Measurements from ENCODE around the gene MAPKAPK5. TPM values are rescaled to one million over a fixed set of nuclear protein-coding genes. Genes with fewer than 3 reads are reported as not detected.
"Not testable (repeated sequence)": the region's sequence is repeated elsewhere in the genome, so short reads cannot be mapped to it uniquely, and the experiment has no call there.

Gene MAPKAPK5
- total and polyA plus RNA-seq, 10 donors, result 12.7 to 56.4 (median 43.1) TPM

DNA sequence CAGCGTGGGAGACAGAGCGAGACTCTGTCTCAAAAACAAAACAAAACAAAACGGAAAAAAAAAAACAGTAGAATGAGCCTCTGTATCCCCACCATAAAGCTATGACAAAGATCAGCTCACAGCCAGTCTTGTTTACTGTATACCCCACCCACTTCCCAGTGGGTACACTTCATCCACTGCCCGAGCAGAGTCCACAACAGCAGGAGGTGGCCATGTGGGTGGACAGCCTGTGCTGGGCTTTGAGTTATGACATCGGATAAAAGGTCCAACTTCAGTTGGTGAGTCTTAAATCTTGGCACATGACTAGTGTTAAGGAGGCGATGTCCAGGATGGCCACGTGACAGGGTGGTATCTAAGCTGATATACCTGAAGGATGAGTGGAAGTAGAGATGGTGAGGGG, 34.8 kb upstream of the MAPKAPK5 start:
- Histone ChIP-seq H3K4me3 (no peak overlapping the region), H3K4me1 (no peaks in the 10 kb centered on the region), H3K27ac (no peak overlapping the region), H3K36me3 (peaks cover 0 to 100% (median 43%) of the 10 kb centered on the region in 6 donors), H3K9me3 (no peaks in the 10 kb centered on the region), H3K27me3 (replicated peaks in 1 of 7) (no peaks in the 10 kb centered on the region)
- TF ChIP-seq, protein P1, sequence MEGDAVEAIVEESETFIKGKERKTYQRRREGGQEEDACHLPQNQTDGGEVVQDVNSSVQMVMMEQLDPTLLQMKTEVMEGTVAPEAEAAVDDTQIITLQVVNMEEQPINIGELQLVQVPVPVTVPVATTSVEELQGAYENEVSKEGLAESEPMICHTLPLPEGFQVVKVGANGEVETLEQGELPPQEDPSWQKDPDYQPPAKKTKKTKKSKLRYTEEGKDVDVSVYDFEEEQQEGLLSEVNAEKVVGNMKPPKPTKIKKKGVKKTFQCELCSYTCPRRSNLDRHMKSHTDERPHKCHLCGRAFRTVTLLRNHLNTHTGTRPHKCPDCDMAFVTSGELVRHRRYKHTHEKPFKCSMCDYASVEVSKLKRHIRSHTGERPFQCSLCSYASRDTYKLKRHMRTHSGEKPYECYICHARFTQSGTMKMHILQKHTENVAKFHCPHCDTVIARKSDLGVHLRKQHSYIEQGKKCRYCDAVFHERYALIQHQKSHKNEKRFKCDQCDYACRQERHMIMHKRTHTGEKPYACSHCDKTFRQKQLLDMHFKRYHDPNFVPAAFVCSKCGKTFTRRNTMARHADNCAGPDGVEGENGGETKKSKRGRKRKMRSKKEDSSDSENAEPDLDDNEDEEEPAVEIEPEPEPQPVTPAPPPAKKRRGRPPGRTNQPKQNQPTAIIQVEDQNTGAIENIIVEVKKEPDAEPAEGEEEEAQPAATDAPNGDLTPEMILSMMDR (IDR thresholded peaks at IDR 0.05 in 8 of 11, conservative IDR thresholded peaks at IDR 0.05 in 3 of 11), result no peak
- TF ChIP-seq POLR2A (IDR thresholded peaks at IDR 0.05), result no peak
- no peak for TF ChIP-seq POLR2AphosphoS5 (IDR thresholded peaks at IDR 0.05)
- DNase-seq, result no peak
- intact Hi-C loops (cut with DNase I; ENCODE audit: low total_unique reads), result no loop called here
- 85 to 92% (median 91%) methylated on average over 7 of the region's 7 CpGs for WGBS, 5 donors

DNA sequence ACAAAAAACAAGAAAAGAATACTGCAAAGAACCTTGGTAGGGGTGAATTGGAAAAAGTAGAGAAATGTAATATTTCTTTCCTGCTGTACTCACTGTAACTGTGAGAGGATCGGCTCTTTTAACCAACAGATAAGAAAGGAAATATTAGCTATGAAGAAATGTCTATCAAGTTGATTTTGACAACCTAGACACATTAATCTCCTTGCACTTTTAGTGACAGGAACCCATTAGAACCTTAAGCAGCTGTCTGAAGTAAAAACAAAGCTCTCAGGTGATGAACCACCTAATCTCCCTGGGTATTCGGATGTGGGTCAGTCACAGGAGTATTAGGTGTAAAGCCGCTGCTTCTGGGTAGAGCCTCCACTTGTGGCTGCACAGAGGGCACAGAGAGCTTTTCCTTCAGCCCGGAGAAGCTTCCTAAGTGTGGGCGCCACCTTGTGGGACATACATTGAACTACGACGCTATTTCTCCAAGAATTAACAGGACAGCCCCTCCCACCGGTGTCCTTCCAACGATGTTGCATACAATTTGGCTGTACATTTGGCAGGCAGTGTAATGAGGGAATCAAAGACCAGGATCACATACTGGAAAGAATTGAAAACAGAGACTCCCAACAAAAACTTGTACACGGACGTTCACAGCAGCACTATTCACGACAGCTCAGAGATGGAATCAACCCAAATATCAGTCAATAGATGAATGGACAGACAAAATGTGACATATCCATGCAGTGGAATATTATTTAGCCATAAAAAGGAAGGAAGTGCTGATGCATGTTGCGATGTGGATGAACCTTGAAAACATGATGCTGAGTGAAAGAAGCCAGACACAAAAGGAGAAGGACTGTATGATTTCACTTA, 28.9 kb upstream of the MAPKAPK5 start:
- Histone ChIP-seq H3K27ac (peak overlapping the region in 1 of 8 donors; percentile 14), H3K27me3 (replicated peaks in 1 of 7) (no peaks in the 10 kb centered on the region), H3K36me3 (peaks cover 0 to 45% (median 23%) of the 10 kb centered on the region in 6 donors), H3K4me3 (no peak overlapping the region), H3K9me3 (no peaks in the 10 kb centered on the region), H3K4me1 (peaks cover 0 to 12% (median 9%) of the 10 kb centered on the region in 6 donors)
- TF ChIP-seq POLR2AphosphoS5 (IDR thresholded peaks at IDR 0.05), result peak in 1 of 3 donors; percentile 67
- TF ChIP-seq, protein P1 (IDR thresholded peaks at IDR 0.05 in 8 of 11, conservative IDR thresholded peaks at IDR 0.05 in 3 of 11), result peak; percentile 56 to 89 (median 79)
- no peak for TF ChIP-seq POLR2A (IDR thresholded peaks at IDR 0.05)
- peak; percentile 84 for DNase-seq
- 18 to 23% (median 19%) methylated on average over 13 of the region's 13 CpGs for WGBS, 5 donors
- intact Hi-C loops (cut with DNase I; ENCODE audit: low total_unique reads), result loop anchor here (5.0 kb wide), 1 partner anchor 61 kb away; no protein-coding TSS in a partner anchor

DNA sequence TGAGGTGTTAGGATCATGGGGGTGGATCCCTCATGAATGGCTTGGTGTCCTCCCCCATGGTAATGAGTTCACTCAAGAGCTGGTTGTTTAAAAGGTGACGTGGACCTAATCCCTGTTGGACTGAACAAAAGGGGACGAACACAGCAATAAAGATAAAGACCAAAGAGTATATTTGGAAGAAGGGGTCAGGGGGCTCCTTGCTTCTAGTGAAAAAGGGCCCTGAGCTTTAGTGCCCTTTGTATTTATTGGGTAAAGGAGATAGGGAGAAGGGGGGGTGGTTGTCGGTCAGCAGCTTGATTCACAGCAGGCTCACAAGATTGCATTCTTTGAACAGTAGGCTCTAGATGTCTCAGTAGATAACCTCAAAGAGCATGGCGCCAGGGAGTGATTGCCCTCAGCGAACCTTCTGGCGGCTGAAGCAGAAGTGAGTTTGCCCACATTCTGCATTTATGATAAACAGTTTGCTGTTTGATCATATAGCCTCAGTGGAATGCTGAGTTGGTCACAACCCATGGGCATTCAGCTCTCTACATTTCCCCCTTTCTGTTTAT, 25.9 kb upstream of the MAPKAPK5 start:
- no peaks in the 10 kb centered on the region for H3K9me3 ChIP-seq
- no peak for TF ChIP-seq POLR2AphosphoS5 (IDR thresholded peaks at IDR 0.05)
- TF ChIP-seq, protein P1 (IDR thresholded peaks at IDR 0.05 in 8 of 11, conservative IDR thresholded peaks at IDR 0.05 in 3 of 11), result no peak
- no peak for TF ChIP-seq POLR2A (IDR thresholded peaks at IDR 0.05)
- no peak overlapping the region for H3K27ac ChIP-seq
- no peak for DNase-seq
- WGBS, 5 donors, result 85 to 91% (median 87%) methylated on average over 6 of the region's 6 CpGs
- peaks cover 0 to 12% (median 9%) of the 10 kb centered on the region in 6 donors for H3K4me1 ChIP-seq
- intact Hi-C loops (cut with DNase I; ENCODE audit: low total_unique reads), result no loop called here
- peaks cover 0 to 14% (median 3%) of the 10 kb centered on the region in 6 donors for H3K36me3 ChIP-seq
- no peak overlapping the region for H3K4me3 ChIP-seq
- no peaks in the 10 kb centered on the region for H3K27me3 ChIP-seq (replicated peaks in 1 of 7)

DNA sequence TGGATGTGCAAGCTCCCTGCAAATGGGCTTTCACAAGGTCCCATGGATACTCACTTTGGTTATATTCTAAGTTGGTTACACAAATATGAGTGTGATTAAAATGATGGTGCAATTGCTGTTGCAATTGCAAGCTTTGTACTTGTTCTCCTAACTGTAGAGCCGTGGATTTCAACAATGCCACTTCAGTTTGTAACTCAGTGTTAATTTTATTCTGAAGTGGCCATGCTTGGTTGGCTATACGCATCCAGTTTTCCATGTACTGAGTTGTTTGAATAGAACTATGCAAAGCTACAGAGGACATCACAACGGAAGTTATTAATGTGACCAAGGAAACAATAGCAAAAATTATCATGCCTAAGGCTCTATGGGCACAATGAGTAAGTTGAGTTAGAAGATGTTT, 25.1 kb upstream of the MAPKAPK5 start:
- DNase-seq; H3K27me3 ChIP-seq (replicated peaks in 1 of 7); H3K36me3 ChIP-seq; H3K27ac ChIP-seq; H3K9me3 ChIP-seq; intact Hi-C loops (cut with DNase I; ENCODE audit: low total_unique reads); H3K4me3 ChIP-seq: not testable (repeated sequence)
- H3K4me1 ChIP-seq, result peaks cover 0 to 12% (median 9%) of the 10 kb centered on the region in 6 donors
- 67 to 90% (median 75%) methylated on average over 3 of the region's 3 CpGs for WGBS, 5 donors

All from spleen (tissue), 11 donors.